Measurements from ENCODE around the gene TCF15.

TCF15 gene

GRCh38 chr20:631101-631500, 21.0 kb upstream of the TCF15 start:
- Histone ChIP-seq H3K4me3 (ENCODE audit: low read depth in 1 of 5, low read length in 5 of 5) (no peak overlapping the region), H3K9me3 (ENCODE audit: control insufficient read depth in 5 of 5, low read length in 5 of 5) (no peaks in the 10 kb centered on the region), H3K4me1 (ENCODE audit: control insufficient read depth in 5 of 5, insufficient read depth in 5 of 5, low read length in 5 of 5) (no peaks in the 10 kb centered on the region), H3K27ac (ENCODE audit: low read depth, low read length) (no peak overlapping the region), H3K36me3 (ENCODE audit: control insufficient read depth in 5 of 5, insufficient read depth in 5 of 5, low read length in 5 of 5) (no peaks in the 10 kb centered on the region), H3K27me3 (ENCODE audit: control insufficient read depth in 5 of 5, insufficient read depth in 4 of 5, low read length in 5 of 5) (peaks cover 2 to 10% (median 7%) of the 10 kb centered on the region in 5 donors), H3K9ac (ENCODE audit: low read length in 5 of 5) (no peak overlapping the region)

GRCh38 chr20:626579-626978, 16.5 kb upstream of the TCF15 start:
- Histone ChIP-seq H3K4me1 (ENCODE audit: control insufficient read depth in 5 of 5, insufficient read depth in 5 of 5, low read length in 5 of 5) (peaks cover 0 to 5% (median 0%) of the 10 kb centered on the region in 5 donors), H3K27ac (ENCODE audit: low read depth, low read length) (no peak overlapping the region), H3K9me3 (ENCODE audit: control insufficient read depth in 5 of 5, low read length in 5 of 5) (peaks cover 0 to 9% (median 7%) of the 10 kb centered on the region in 5 donors), H3K27me3 (ENCODE audit: control insufficient read depth in 5 of 5, insufficient read depth in 4 of 5, low read length in 5 of 5) (peaks cover 2 to 16% (median 4%) of the 10 kb centered on the region in 5 donors), H3K4me3 (ENCODE audit: low read depth in 1 of 5, low read length in 5 of 5) (no peak overlapping the region), H3K9ac (ENCODE audit: low read length in 5 of 5) (no peak overlapping the region), H3K36me3 (ENCODE audit: control insufficient read depth in 5 of 5, insufficient read depth in 5 of 5, low read length in 5 of 5) (no peaks in the 10 kb centered on the region)

GRCh38 chr20:625360-625932, 15.3 kb upstream of the TCF15 start:
- H3K27ac ChIP-seq (ENCODE audit: low read depth, low read length) = no peak overlapping the region
- no peaks in the 10 kb centered on the region for H3K36me3 ChIP-seq (ENCODE audit: control insufficient read depth in 5 of 5, insufficient read depth in 5 of 5, low read length in 5 of 5)
- peaks cover 0 to 6% (median 0%) of the 10 kb centered on the region in 5 donors for H3K4me1 ChIP-seq (ENCODE audit: control insufficient read depth in 5 of 5, insufficient read depth in 5 of 5, low read length in 5 of 5)
- peaks cover 0 to 9% (median 7%) of the 10 kb centered on the region in 5 donors for H3K9me3 ChIP-seq (ENCODE audit: control insufficient read depth in 5 of 5, low read length in 5 of 5)
- no peak overlapping the region for H3K9ac ChIP-seq (ENCODE audit: low read length in 5 of 5)
- no peak overlapping the region for H3K4me3 ChIP-seq (ENCODE audit: low read depth in 1 of 5, low read length in 5 of 5)
- H3K27me3 ChIP-seq (ENCODE audit: control insufficient read depth in 5 of 5, insufficient read depth in 4 of 5, low read length in 5 of 5) = peaks cover 3 to 27% (median 6%) of the 10 kb centered on the region in 5 donors

GRCh38 chr20:623704-624103, 13.6 kb upstream of the TCF15 start:
- H3K9ac ChIP-seq (ENCODE audit: low read length in 5 of 5) = no peak overlapping the region
- no peak overlapping the region for H3K4me3 ChIP-seq (ENCODE audit: low read depth in 1 of 5, low read length in 5 of 5)
- H3K4me1 ChIP-seq (ENCODE audit: control insufficient read depth in 5 of 5, insufficient read depth in 5 of 5, low read length in 5 of 5) = peaks cover 0 to 6% (median 0%) of the 10 kb centered on the region in 5 donors
- H3K27me3 ChIP-seq (ENCODE audit: control insufficient read depth in 5 of 5, insufficient read depth in 4 of 5, low read length in 5 of 5) = peaks cover 3 to 31% (median 8%) of the 10 kb centered on the region in 5 donors
- peaks cover 0 to 10% (median 7%) of the 10 kb centered on the region in 5 donors for H3K9me3 ChIP-seq (ENCODE audit: control insufficient read depth in 5 of 5, low read length in 5 of 5)
- H3K36me3 ChIP-seq (ENCODE audit: control insufficient read depth in 5 of 5, insufficient read depth in 5 of 5, low read length in 5 of 5) = no peaks in the 10 kb centered on the region
- H3K27ac ChIP-seq (ENCODE audit: low read depth, low read length) = no peak overlapping the region

GRCh38 chr20:623021-623420, 12.9 kb upstream of the TCF15 start:
- H3K36me3 ChIP-seq (ENCODE audit: control insufficient read depth in 5 of 5, insufficient read depth in 5 of 5, low read length in 5 of 5) = no peaks in the 10 kb centered on the region
- H3K9ac ChIP-seq (ENCODE audit: low read length in 5 of 5) = no peak overlapping the region
- H3K4me1 ChIP-seq (ENCODE audit: control insufficient read depth in 5 of 5, insufficient read depth in 5 of 5, low read length in 5 of 5) = peaks cover 0 to 6% (median 0%) of the 10 kb centered on the region in 5 donors
- peaks cover 3 to 31% (median 8%) of the 10 kb centered on the region in 5 donors for H3K27me3 ChIP-seq (ENCODE audit: control insufficient read depth in 5 of 5, insufficient read depth in 4 of 5, low read length in 5 of 5)
- no peak overlapping the region for H3K27ac ChIP-seq (ENCODE audit: low read depth, low read length)
- H3K9me3 ChIP-seq (ENCODE audit: control insufficient read depth in 5 of 5, low read length in 5 of 5) = peaks cover 3 to 17% (median 12%) of the 10 kb centered on the region in 5 donors
- H3K4me3 ChIP-seq (ENCODE audit: low read depth in 1 of 5, low read length in 5 of 5) = no peak overlapping the region

- Histone ChIP-seq H3K4me3 (ENCODE audit: low read depth in 1 of 5, low read length in 5 of 5) (no peak overlapping the region), H3K36me3 (ENCODE audit: control insufficient read depth in 5 of 5, insufficient read depth in 5 of 5, low read length in 5 of 5) (no peaks in the 10 kb centered on the region), H3K9ac (ENCODE audit: low read length in 5 of 5) (no peak overlapping the region), H3K4me1 (ENCODE audit: control insufficient read depth in 5 of 5, insufficient read depth in 5 of 5, low read length in 5 of 5) (peaks cover 0 to 6% (median 0%) of the 10 kb centered on the region in 5 donors), H3K27ac (ENCODE audit: low read depth, low read length) (no peak overlapping the region), H3K9me3 (ENCODE audit: control insufficient read depth in 5 of 5, low read length in 5 of 5) (peaks cover 7 to 25% (median 19%) of the 10 kb centered on the region in 5 donors), H3K27me3 (ENCODE audit: control insufficient read depth in 5 of 5, insufficient read depth in 4 of 5, low read length in 5 of 5) (peaks cover 3 to 31% (median 8%) of the 10 kb centered on the region in 5 donors)
These were observed 12.1 kb upstream of the TCF15 start for GRCh38 chr20:622161-622560.

- Histone ChIP-seq H3K27ac (ENCODE audit: low read depth, low read length) (no peak overlapping the region), H3K4me1 (ENCODE audit: control insufficient read depth in 5 of 5, insufficient read depth in 5 of 5, low read length in 5 of 5) (peaks cover 0 to 6% (median 0%) of the 10 kb centered on the region in 5 donors), H3K9me3 (ENCODE audit: control insufficient read depth in 5 of 5, low read length in 5 of 5) (peaks cover 7 to 25% (median 19%) of the 10 kb centered on the region in 5 donors), H3K27me3 (ENCODE audit: control insufficient read depth in 5 of 5, insufficient read depth in 4 of 5, low read length in 5 of 5) (peaks cover 3 to 31% (median 8%) of the 10 kb centered on the region in 5 donors), H3K9ac (ENCODE audit: low read length in 5 of 5) (no peak overlapping the region), H3K4me3 (ENCODE audit: low read depth in 1 of 5, low read length in 5 of 5) (no peak overlapping the region), H3K36me3 (ENCODE audit: control insufficient read depth in 5 of 5, insufficient read depth in 5 of 5, low read length in 5 of 5) (no peaks in the 10 kb centered on the region)
These were observed 11.1 kb upstream of the TCF15 start for GRCh38 chr20:621125-621756.

- Histone ChIP-seq H3K9me3 (ENCODE audit: control insufficient read depth in 5 of 5, low read length in 5 of 5) (peaks cover 7 to 18% (median 13%) of the 10 kb centered on the region in 5 donors), H3K4me3 (ENCODE audit: low read depth in 1 of 5, low read length in 5 of 5) (no peak overlapping the region), H3K4me1 (ENCODE audit: control insufficient read depth in 5 of 5, insufficient read depth in 5 of 5, low read length in 5 of 5) (peaks cover 0 to 6% (median 0%) of the 10 kb centered on the region in 5 donors), H3K27me3 (ENCODE audit: control insufficient read depth in 5 of 5, insufficient read depth in 4 of 5, low read length in 5 of 5) (peaks cover 3 to 31% (median 8%) of the 10 kb centered on the region in 5 donors), H3K36me3 (ENCODE audit: control insufficient read depth in 5 of 5, insufficient read depth in 5 of 5, low read length in 5 of 5) (no peaks in the 10 kb centered on the region), H3K9ac (ENCODE audit: low read length in 5 of 5) (no peak overlapping the region), H3K27ac (ENCODE audit: low read depth, low read length) (no peak overlapping the region)
These were observed 10.1 kb upstream of the TCF15 start for GRCh38 chr20:620246-620645.

GRCh38 chr20:618980-619379, 8.9 kb upstream of the TCF15 start:
- Histone ChIP-seq H3K4me1 (ENCODE audit: control insufficient read depth in 5 of 5, insufficient read depth in 5 of 5, low read length in 5 of 5) (peaks cover 0 to 6% (median 0%) of the 10 kb centered on the region in 5 donors), H3K9ac (ENCODE audit: low read length in 5 of 5) (no peak overlapping the region), H3K36me3 (ENCODE audit: control insufficient read depth in 5 of 5, insufficient read depth in 5 of 5, low read length in 5 of 5) (no peaks in the 10 kb centered on the region), H3K27me3 (ENCODE audit: control insufficient read depth in 5 of 5, insufficient read depth in 4 of 5, low read length in 5 of 5) (peaks cover 3 to 31% (median 10%) of the 10 kb centered on the region in 5 donors), H3K4me3 (ENCODE audit: low read depth in 1 of 5, low read length in 5 of 5) (no peak overlapping the region), H3K27ac (ENCODE audit: low read depth, low read length) (no peak overlapping the region), H3K9me3 (ENCODE audit: control insufficient read depth in 5 of 5, low read length in 5 of 5) (peaks cover 7 to 16% (median 13%) of the 10 kb centered on the region in 5 donors)

GRCh38 chr20:617934-618690, 8.0 kb upstream of the TCF15 start:
- peaks cover 0 to 6% (median 0%) of the 10 kb centered on the region in 5 donors for H3K4me1 ChIP-seq (ENCODE audit: control insufficient read depth in 5 of 5, insufficient read depth in 5 of 5, low read length in 5 of 5)
- no peak overlapping the region for H3K4me3 ChIP-seq (ENCODE audit: low read depth in 1 of 5, low read length in 5 of 5)
- no peaks in the 10 kb centered on the region for H3K36me3 ChIP-seq (ENCODE audit: control insufficient read depth in 5 of 5, insufficient read depth in 5 of 5, low read length in 5 of 5)
- H3K27me3 ChIP-seq (ENCODE audit: control insufficient read depth in 5 of 5, insufficient read depth in 4 of 5, low read length in 5 of 5) = peaks cover 9 to 33% (median 17%) of the 10 kb centered on the region in 5 donors
- no peak overlapping the region for H3K9ac ChIP-seq (ENCODE audit: low read length in 5 of 5)
- H3K9me3 ChIP-seq (ENCODE audit: control insufficient read depth in 5 of 5, low read length in 5 of 5) = peaks cover 7 to 16% (median 13%) of the 10 kb centered on the region in 5 donors
- no peak overlapping the region for H3K27ac ChIP-seq (ENCODE audit: low read depth, low read length)

All from subcutaneous abdominal adipose tissue (tissue), 5 donors.